RWPE1 (cell line): ENCODE data around the gene NCOA6.

Experiments used
- CTCF ChIA-PET: fragments of 350-600 bp; sonication (Branson Sonifier 250); formaldehyde crosslinking; extraction: SDS; loops from one replicate; lab custom pipeline; 2021; lab: Yijun Ruan, JAX
- POLR2A ChIA-PET: fragments of 400-600 bp; formaldehyde crosslinking; extraction: SDS; loops from one replicate; lab custom pipeline; 2020; ENCODE audit warnings: antibody characterized with exemption; ENCODE audit not compliant: low non-redundant PET; lab: Yijun Ruan, JAX
- DNase-seq: peaks from one replicate; pipeline ENCODE4 v3.0.0; 2012; ENCODE audit warnings: low spot score
- H3K27ac ChIP-seq: fragments of 450-650 bp; 2 replicates; pipeline ENCODE4 v1.5.1; 2017
- CTCF ChIP-seq: fragments of 450-650 bp; conservative IDR thresholded peaks from 2 replicates; pipeline ENCODE4 v1.5.1; 2017; ENCODE audit warnings: low read depth, mild to moderate bottlenecking

The NCOA6 gene

DNA sequence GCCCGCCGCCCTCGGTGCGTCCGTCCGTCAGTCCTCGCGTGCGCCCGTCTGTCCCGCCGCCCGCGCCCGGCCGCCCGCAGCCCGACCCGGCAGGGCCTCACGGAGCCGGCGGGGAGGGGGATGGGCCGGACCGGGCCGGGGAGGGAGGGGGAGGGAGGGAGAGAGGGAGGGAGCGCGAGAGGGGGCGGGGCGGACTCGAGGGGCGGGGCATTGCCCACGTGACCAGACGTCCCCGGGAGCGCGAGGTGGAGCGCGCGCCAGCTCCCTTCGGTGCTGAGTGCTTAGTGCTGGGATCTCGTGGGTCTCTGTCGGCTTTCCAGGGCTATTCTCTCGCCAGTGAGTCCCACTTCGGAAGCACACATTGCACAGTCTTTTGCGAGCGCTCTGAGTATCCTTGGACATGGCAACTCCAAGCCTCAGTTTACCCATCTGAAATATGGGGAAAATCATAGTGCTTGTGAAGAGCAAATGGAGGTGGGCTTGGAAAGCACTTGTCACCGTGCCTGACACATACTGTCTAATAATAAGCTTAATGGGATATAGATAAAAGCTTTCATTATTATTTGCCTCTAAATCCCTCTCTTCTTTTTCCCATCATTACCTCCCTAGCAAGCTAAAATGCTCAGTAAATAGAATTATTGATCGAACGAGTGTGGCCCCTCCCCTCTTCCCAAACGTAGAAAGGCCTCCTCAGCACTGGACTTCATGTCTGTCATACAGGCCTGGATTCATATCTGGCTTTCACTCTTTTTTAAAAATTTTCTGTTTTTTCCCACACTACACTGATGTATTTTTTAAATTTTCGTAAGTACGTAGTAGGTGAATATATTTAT, at the start of gene NCOA6:
NCOA6 (minus strand) TSS at position 122 of the 833 bp plus-strand sequence. CDS start 43,296 bp downstream, outside the sequence.
- DNase-seq, result peak; percentile 96
- CTCF ChIA-PET, result interaction anchor here (1.3 to 1.5 kb wide), 2 partner anchors 10 to 49 kb away, joined by 3 to 4 read pairs; no protein-coding TSS in a partner anchor
- no peak for TF ChIP-seq CTCF
- POLR2A ChIA-PET, result interaction anchor here (0.8 to 0.9 kb wide), 2 partner anchors 9 to 51 kb away, joined by 3 read pairs; partner anchors contain the start of gene ACSS2
- peak within 1 kb of the TSS; percentile 90 for H3K27ac ChIP-seq

DNA sequence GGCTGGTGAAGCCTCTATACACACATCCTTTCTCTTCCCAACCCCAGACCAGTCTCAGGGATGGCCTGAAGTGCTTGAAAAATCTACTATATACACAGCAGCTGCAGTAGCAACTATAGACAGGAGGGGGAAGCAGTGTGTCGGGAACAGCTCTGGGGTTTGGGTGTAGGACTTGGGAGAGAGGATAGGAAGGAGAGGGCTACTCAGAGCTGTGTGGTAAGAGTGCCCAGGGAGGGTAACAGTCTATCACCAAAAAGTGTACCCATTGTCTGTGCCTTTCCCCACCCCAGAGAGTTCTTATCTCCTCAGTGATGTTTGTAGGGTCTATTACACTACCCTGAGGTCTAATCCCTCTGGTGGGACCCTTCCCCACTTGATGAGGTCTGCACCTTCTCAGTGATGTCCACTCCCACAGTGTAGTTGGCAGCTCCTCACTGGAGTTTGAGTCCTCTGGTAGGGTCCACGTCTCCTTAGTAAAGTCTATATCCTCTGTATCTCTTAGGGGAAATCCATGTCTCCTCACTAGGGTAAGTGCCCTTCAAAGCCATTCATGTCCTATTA, 48.7 kb upstream of the NCOA6 start:
- POLR2A ChIA-PET, result interaction anchor here (0.5 to 1.0 kb wide), 3 partner anchors 14 to 273 kb away, joined by 3 to 5 read pairs (median 3); partner anchors contain the start of genes EDEM2, GSS and MYH7B
- TF ChIP-seq CTCF, result peak; percentile 98
- CTCF ChIA-PET, result interaction anchor here (0.5 to 5.0 kb wide), 34 partner anchors 8 to 273 kb away, joined by 3 to 57 read pairs (median 4); partner anchors contain the start of genes EDEM2, GSS, MYH7B and NCOA6
- H3K27ac ChIP-seq, result peak overlapping the region; percentile 83
- peak; percentile 94 for DNase-seq

DNA sequence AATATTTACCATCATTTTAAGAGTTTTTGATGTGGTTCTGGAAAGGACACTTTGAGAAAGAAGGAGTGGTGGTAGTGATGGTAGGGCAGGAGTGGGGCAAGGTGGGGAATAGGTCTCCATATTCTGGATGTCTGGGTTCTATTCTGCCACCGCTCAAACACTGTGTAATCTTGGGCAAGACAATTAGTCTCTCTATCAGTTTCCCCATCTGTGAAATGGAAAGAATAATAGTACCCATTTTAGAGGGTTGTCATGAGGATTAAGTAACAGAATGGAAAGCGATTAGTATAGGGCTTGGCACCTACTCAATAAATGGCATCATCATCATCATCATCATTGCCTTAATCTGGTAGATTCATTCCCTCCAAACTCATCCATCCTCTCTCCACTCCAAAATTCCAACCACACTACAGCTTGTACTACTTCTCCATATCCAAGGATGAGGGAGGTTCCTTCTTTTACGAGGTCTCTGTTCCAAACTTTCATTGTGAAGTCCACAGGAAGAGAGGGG, 48.2 kb upstream of the NCOA6 start:
- POLR2A ChIA-PET, result interaction anchor here (0.9 to 1.0 kb wide), 2 partner anchors 82 to 274 kb away, joined by 3 to 5 read pairs; partner anchors contain the start of genes EDEM2, GSS and MYH7B
- no peak overlapping the region for H3K27ac ChIP-seq
- no peak for TF ChIP-seq CTCF
- CTCF ChIA-PET, result interaction anchor here (0.6 to 5.0 kb wide), 32 partner anchors 8 to 274 kb away, joined by 3 to 57 read pairs (median 4); partner anchors contain the start of genes EDEM2, GSS and MYH7B
- DNase-seq, result no peak

- ChIA-PET CTCF (interaction anchor here (0.6 to 5.0 kb wide), 18 partner anchors 10 to 582 kb away, joined by 3 to 57 read pairs (median 4); partner anchors contain the start of genes GSS and MYH7B), POLR2A (no interaction called here)
- DNase-seq, result peak; percentile 82
- peak within 1 kb of the TSS; percentile 31 for H3K27ac ChIP-seq
- TF ChIP-seq CTCF, result peak; percentile 96
Observed at GRCh38 chr20:34872622-34873224, 47.3 kb upstream of the NCOA6 start, which contains the start of gene GGT7. Gene GGT7 (minus strand): TSS chr20:34872856. CDS start chr20:34872815, 41 bp downstream.

DNA sequence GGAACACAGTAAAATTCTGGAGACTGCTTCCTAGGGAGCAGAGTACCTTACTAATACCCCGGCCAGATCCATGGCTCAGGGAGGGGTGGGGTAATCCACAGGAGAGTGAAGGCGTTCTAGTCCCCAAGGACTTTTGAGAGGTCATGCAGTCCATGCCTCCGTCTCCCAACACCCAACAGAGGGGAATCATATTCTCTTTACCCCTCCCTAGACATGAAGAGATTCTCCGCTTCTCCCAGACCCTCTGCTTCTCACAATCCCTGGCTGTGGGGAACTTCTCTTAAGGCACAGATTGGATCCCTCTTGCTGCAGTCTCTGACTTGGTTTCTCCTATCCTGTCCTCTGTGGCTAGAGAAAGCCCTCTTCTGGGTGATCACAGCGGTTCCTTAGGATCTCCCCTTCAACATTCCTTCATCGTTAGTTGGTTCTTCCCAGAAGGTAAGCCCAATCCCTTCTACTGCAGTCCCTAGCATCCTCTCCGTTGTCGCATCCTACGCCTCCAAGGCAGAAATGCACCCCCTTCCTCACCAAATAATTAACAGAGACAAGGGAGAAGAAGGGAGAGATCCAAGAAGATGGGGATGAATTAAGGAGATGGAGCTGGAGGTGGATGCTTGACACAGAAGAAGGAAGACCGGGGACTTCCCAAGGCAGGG, 46.6 kb upstream of the NCOA6 start:
- CTCF ChIA-PET, result interaction anchor here (0.6 to 5.0 kb wide), 11 partner anchors 9 to 151 kb away, joined by 3 to 57 read pairs (median 3); partner anchors contain the start of genes GSS and MYH7B
- no peak for DNase-seq
- POLR2A ChIA-PET, result no interaction called here
- H3K27ac ChIP-seq, result peak overlapping the region; percentile 31
- no peak for TF ChIP-seq CTCF
